OCI-LY3 (cell line): ENCODE measurements around the gene ADARB2.

Experiments
- H2AFZ ChIP-seq: fragments of 200-600, 300-600 bp; shearing (Covaris generic); 2 replicates; pipeline ENCODE4 v1.6.0; 2014; ENCODE audit warnings: antibody characterized with exemption, low read depth, low read length
- H3K27ac ChIP-seq: fragments of 200-600, 300-600 bp; sonication (generic); 2 replicates; pipeline ENCODE4 v1.5.1; 2014; ENCODE audit warnings: mild to moderate bottlenecking, low read length, moderate library complexity, mixed read lengths
- H3K27me3 ChIP-seq: fragments of 200-600, 300-600 bp; sonication (generic); 2 replicates; pipeline ENCODE4 v1.6.1; 2014; ENCODE audit warnings: low read depth, low read length, mixed read lengths
- H3K36me3 ChIP-seq: fragments of 200-600, 300-600 bp; sonication (generic); replicated peaks from 2 replicates; pipeline ENCODE3; 2014; ENCODE audit warnings: low read depth, low read length, mixed read lengths
- H3K4me1 ChIP-seq: fragments of 300-600, 200-600 bp; sonication (generic); 2 replicates; pipeline ENCODE4 v1.6.1; 2014; ENCODE audit warnings: low read length, mixed read lengths
- H3K4me2 ChIP-seq: fragments of 200-600, 300-600 bp; sonication (generic); 2 replicates; pipeline ENCODE4 v1.6.1; 2014; ENCODE audit warnings: low read length, mixed read lengths
- H3K4me3 ChIP-seq: fragments of 300-600, 200-600 bp; sonication (generic); 2 replicates; pipeline ENCODE4 v1.5.1; 2014; ENCODE audit warnings: antibody characterized with exemption, mild to moderate bottlenecking, low read length, moderate library complexity
- H3K79me2 ChIP-seq: fragments of 300-600, 200-600 bp; shearing (Covaris generic); 2 replicates; pipeline ENCODE4 v1.6.1; 2014; ENCODE audit warnings: mild to moderate bottlenecking, low read length, mixed read lengths
- H3K9ac ChIP-seq: fragments of 300-600, 200-600 bp; shearing (Covaris generic); 2 replicates; pipeline ENCODE4 v1.6.0; 2014; ENCODE audit warnings: mild to moderate bottlenecking, low read length, moderate library complexity
- H3K9me3 ChIP-seq: fragments of 200-600, 300-600 bp; shearing (Covaris generic); 2 replicates; pipeline ENCODE4 v1.6.1; 2014; ENCODE audit warnings: low read length, mixed read lengths; ENCODE audit not compliant: insufficient read depth
- H4K20me1 ChIP-seq: fragments of 200-600, 300-600 bp; sonication (generic); 2 replicates; pipeline ENCODE4 v1.6.1; 2016; ENCODE audit warnings: low read length, mixed read lengths; ENCODE audit not compliant: insufficient read depth
- CTCF ChIP-seq: fragments of 200-600, 300-600 bp; sonication (generic); IDR thresholded peaks from 2 replicates; pipeline ENCODE4 v1.5.1; 2014; ENCODE audit warnings: antibody characterized with exemption, low read length, low read depth
- EZH2phosphoT487 ChIP-seq: fragments of 200-600 bp; shearing (Covaris generic); IDR thresholded peaks from 2 replicates; pipeline ENCODE4 v1.6.1; 2018; ENCODE audit warnings: antibody characterized with exemption, mixed run types, low read depth

Gene ADARB2

GRCh38 chr10:1155791-1156615 lies 581.3 kb downstream of the ADARB2 start:
- H4K20me1 ChIP-seq: no peaks in the 10 kb centered on the region
- H3K79me2 ChIP-seq: no peaks in the 10 kb centered on the region
- TF ChIP-seq EZH2phosphoT487 (no peak), CTCF (no peak)
- H3K9me3 ChIP-seq: no peaks in the 10 kb centered on the region
- H3K4me3 ChIP-seq: no peak overlapping the region
- no peak overlapping the region for H3K9ac ChIP-seq
- no peak overlapping the region for H2AFZ ChIP-seq
- H3K36me3 ChIP-seq: no peaks in the 10 kb centered on the region
- H3K27me3 ChIP-seq: no peaks in the 10 kb centered on the region
- H3K4me1 ChIP-seq: peaks cover 21% of the 10 kb centered on the region
- no peak overlapping the region for H3K4me2 ChIP-seq
- no peak overlapping the region for H3K27ac ChIP-seq

- no peak overlapping the region for H3K4me2 ChIP-seq
- H3K9me3 ChIP-seq: no peaks in the 10 kb centered on the region
- no peak overlapping the region for H2AFZ ChIP-seq
- H3K9ac ChIP-seq: no peak overlapping the region
- no peak for TF ChIP-seq CTCF
- no peak for TF ChIP-seq EZH2phosphoT487
- H3K27me3 ChIP-seq: no peaks in the 10 kb centered on the region
- H3K36me3 ChIP-seq: no peaks in the 10 kb centered on the region
- H3K79me2 ChIP-seq: no peaks in the 10 kb centered on the region
- H3K4me1 ChIP-seq: peaks cover 24% of the 10 kb centered on the region
- no peaks in the 10 kb centered on the region for H4K20me1 ChIP-seq
- no peak overlapping the region for H3K27ac ChIP-seq
- no peak overlapping the region for H3K4me3 ChIP-seq
These were observed 582.6 kb downstream of the ADARB2 start for GRCh38 chr10:1154531-1155295.

GRCh38 chr10:1153805-1154351 lies 583.4 kb downstream of the ADARB2 start:
- no peak for TF ChIP-seq EZH2phosphoT487
- no peak for TF ChIP-seq CTCF
- no peaks in the 10 kb centered on the region for H3K79me2 ChIP-seq
- no peak overlapping the region for H3K9ac ChIP-seq
- H3K4me2 ChIP-seq: no peak overlapping the region
- H3K27ac ChIP-seq: no peak overlapping the region
- H2AFZ ChIP-seq: no peak overlapping the region
- H3K36me3 ChIP-seq: no peaks in the 10 kb centered on the region
- H3K9me3 ChIP-seq: no peaks in the 10 kb centered on the region
- no peaks in the 10 kb centered on the region for H4K20me1 ChIP-seq
- peaks cover 24% of the 10 kb centered on the region for H3K4me1 ChIP-seq
- H3K4me3 ChIP-seq: no peak overlapping the region
- no peaks in the 10 kb centered on the region for H3K27me3 ChIP-seq

- Histone ChIP-seq H3K9me3 (no peaks in the 10 kb centered on the region), H3K27ac (no peak overlapping the region), H3K4me1 (peaks cover 24% of the 10 kb centered on the region), H3K27me3 (no peaks in the 10 kb centered on the region), H4K20me1 (no peaks in the 10 kb centered on the region), H3K4me3 (no peak overlapping the region), H3K36me3 (no peaks in the 10 kb centered on the region), H3K79me2 (no peaks in the 10 kb centered on the region), H3K4me2 (no peak overlapping the region), H3K9ac (no peak overlapping the region), H2AFZ (no peak overlapping the region)
- TF ChIP-seq EZH2phosphoT487 (no peak), CTCF (no peak)
These were observed 584.0 kb downstream of the ADARB2 start for GRCh38 chr10:1153251-1153763.
